Measurements from ENCODE around the gene KRT28.
A peak's percentile ranks its signal among the peaks of the same experiment; 100 is the strongest.
"Not testable (repeated sequence)": the region's sequence is repeated elsewhere in the genome, so short reads cannot be mapped to it uniquely, and the experiment has no call there.

KRT28 gene

DNA sequence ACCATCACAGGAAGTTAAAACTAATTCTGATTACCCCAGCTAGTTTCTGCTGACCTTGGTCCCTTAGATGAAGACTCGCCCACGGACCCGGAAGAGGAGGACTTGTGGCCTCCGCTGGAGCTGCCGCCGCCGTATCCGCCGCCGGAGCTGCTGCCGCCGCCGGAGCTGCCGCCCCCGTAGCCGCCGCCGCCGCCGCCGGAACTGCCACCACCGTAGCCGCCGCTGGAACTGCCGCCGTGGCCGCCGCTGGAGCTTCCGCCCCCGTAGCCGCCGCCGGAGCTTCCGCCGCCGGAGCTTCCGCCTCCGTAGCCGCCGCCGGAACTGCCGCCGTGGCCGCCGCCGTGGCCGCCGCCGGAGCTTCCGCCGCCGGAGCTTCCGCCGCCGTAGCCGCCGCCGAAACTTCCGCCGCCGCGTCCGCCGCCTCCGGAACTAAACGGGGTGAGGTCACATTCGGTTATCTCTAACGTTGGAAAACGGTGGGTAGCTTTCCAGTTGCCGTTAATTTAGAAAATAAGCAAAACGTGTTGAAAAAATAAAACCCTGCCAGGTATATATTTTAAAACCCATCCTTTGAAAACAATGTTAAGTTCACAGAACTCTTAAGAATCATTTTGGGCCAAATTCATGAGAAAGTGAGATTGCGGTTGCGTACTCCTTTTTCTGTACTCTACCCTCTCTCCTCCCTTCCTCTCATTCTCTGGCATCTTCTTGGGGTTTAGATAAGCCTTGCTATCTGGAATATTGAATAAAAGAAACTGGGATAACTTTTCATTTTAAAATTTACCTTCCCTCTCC lies 19.2 kb upstream of the KRT28 start:
- DNase-seq (ENCODE audit: low read depth in 2 of 2) = peak; percentile 70 to 78

- no peak for DNase-seq (ENCODE audit: low read depth in 2 of 2)
Observed at GRCh38 chr17:40818343-40818732, 18.6 kb upstream of the KRT28 start.

- no peak for DNase-seq (ENCODE audit: low read depth in 2 of 2)
Observed at GRCh38 chr17:40817103-40817682, 17.4 kb upstream of the KRT28 start.

- DNase-seq (ENCODE audit: low read depth in 2 of 2) = no peak
Observed at GRCh38 chr17:40816569-40816968, 16.8 kb upstream of the KRT28 start.

- DNase-seq (ENCODE audit: low read depth in 2 of 2) = no peak
Observed at GRCh38 chr17:40815381-40815780, 15.6 kb upstream of the KRT28 start.

DNA sequence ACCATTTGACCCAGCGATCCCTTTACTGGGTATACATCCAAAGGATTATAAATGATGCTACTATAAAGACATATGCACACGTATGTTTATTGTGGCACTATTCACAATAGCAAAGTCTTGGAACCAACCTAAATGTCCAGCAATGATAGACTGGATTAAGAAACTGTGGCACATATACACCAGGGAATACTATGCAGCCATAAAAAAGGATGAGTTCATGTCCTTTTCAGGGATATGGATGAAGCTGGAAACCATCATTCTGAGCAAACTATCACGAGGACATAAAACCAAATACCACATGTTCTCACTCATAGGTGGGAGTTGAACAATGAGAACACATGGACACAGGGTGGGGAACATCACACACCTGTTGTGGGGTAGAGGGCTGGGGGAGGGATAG lies 14.9 kb upstream of the KRT28 start:
- DNase-seq (ENCODE audit: low read depth in 2 of 2) = not testable (repeated sequence)

DNA sequence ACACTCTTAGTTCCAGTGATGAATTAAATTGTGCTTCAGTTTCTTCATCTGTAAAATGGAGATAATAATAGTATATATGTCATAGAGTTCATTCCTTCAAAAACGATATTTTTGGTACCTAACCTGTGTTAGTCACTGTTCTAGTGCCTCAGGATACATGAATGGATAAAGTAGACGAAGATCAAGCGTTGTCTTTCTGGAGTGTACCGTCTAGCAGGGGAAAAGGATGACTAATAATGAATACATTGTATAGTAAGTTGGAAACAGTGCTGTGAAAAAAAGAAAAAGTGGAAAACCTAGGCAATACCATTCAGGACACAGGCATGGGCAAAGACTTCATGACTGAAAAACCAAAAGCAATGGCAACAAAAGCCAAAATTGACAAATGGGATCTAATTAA lies 14.0 kb upstream of the KRT28 start:
- no peak for DNase-seq (ENCODE audit: low read depth in 2 of 2)

- DNase-seq (ENCODE audit: low read depth in 2 of 2) = no peak
Observed at GRCh38 chr17:40812639-40813038, 12.9 kb upstream of the KRT28 start.

DNA sequence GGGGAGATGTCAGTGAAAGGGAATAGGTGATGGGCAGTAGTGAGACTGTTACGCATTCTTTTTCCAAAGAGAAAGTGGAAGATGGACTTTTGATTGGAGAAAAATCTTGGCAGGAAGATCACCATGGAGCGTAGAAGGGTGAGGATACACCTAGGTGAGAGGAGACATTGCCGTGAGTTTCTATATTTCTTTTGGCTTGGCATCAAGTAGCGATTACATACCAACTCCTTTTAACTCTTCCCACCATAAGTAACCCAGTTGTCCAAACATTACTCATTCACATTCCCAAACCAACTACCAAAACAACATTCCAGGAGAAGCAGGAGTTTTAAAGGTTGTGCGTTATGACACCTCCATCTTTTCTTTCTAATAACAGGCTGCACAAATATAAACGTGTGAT lies 10.7 kb upstream of the KRT28 start:
- DNase-seq (ENCODE audit: low read depth in 2 of 2) = no peak

DNA sequence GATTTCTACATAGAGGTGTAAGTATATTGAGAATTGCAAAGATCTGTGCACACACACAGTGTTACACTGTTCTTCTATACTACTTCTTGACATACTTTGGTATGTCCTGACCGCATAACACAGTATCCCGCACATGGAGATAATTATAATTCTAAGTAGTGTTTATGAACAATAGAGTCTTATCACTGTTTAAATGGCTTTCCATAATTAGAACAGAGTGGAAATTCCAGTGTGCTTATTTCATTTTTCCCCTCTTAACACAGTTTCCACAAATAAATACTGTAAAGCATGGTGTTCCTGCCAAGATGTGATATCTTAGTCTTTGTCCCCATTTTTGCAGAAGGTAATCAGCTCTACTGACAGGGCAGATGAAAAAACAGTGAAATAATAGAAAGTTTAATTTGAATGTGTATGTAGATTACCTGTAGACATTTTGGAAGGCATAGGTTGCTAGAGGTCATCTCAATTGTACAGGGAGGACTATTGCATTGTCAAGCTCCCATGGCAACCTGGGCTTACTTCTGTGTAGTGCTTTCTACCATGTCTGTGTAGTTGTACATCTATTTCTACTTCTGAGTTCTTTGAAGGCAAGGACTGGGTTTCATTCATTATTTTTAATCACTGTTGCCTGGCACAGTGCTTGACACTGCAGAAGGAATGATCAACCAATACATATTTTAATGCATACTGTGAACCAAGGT lies 10.1 kb upstream of the KRT28 start:
- no peak for DNase-seq (ENCODE audit: low read depth in 2 of 2)

- DNase-seq (ENCODE audit: low read depth in 2 of 2) = no peak
Observed at GRCh38 chr17:40806131-40806530, 6.4 kb upstream of the KRT28 start.

DNA sequence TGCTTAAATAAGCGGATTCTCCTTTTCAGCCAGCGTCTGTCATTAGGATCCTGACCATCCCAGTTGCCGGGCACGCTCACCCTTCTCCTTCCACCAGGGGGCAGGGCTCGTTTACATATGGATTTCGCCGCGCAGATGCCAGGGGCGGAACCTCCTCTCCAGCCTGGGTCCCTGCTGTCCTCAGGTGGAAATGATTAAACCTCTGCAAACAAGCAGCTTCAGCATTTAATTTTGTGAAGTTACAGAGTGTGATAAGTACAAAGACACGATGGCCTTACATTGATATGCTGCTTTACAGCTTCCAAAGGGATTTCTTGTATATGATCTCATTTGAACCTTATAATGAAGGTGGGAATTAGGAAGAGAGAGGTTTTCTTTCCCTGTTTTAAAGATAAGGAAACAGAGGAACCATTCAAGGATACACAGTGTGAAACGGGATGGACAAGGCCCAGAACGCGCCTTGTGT lies 3.9 kb upstream of the KRT28 start:
- peak; percentile 41 to 59 for DNase-seq (ENCODE audit: low read depth in 2 of 2)

DNA sequence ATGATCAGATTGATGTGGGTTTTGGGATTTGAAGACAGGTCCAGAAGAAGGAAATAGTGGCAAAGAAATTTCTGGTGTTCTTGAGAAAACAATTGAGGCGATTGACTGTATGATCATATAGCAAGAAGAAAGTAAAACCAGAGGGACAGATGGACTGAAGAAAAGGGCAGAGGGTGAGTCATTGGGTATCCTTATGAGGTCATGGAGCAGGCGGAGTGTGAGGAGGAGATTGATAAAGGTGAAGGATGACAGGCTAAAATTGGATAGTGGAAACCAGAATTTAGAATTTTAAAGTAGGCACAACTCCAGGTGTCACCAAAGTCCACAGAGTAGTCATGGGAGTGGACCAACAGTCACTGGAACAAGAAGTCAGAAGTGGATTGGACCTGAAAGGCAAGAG lies 1.4 kb upstream of the KRT28 start:
- no peak for DNase-seq (ENCODE audit: low read depth in 2 of 2)

- DNase-seq (ENCODE audit: low read depth in 2 of 2) = no peak
Observed at GRCh38 chr17:40800381-40800780, 622 bp upstream of the KRT28 start.

- no peak for DNase-seq (ENCODE audit: low read depth in 2 of 2)
Observed at GRCh38 chr17:40796846-40797245, 2.9 kb downstream of the KRT28 start.

- no peak for DNase-seq (ENCODE audit: low read depth in 2 of 2)
Observed at GRCh38 chr17:40795019-40795667, 4.6 kb downstream of the KRT28 start.

DNA sequence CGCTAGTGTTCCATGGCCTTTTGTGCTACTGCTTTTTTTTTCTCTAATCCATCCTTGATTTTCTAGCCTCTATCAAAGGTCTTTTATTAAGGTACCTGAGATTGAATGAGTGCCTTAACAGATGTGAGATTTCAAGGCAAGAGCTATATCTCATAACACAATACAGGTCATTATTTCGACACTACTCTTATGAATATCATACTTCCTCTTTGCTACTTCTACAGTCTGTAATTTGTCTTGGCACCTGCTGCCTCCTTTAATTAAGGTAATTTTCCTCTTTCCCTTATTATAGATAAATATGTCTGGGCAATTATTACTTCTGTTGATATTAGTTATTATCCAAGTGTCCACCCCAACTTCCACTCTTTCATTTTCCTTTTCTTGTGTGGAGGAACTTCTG lies 5.3 kb downstream of the KRT28 start:
- DNase-seq (ENCODE audit: low read depth in 2 of 2) = no peak

- no peak for DNase-seq (ENCODE audit: low read depth in 2 of 2)
Observed at GRCh38 chr17:40793832-40794231, 5.9 kb downstream of the KRT28 start.

- DNase-seq (ENCODE audit: low read depth in 2 of 2) = no peak
Observed at GRCh38 chr17:40791787-40792436, 7.8 kb downstream of the KRT28 start.

DNA sequence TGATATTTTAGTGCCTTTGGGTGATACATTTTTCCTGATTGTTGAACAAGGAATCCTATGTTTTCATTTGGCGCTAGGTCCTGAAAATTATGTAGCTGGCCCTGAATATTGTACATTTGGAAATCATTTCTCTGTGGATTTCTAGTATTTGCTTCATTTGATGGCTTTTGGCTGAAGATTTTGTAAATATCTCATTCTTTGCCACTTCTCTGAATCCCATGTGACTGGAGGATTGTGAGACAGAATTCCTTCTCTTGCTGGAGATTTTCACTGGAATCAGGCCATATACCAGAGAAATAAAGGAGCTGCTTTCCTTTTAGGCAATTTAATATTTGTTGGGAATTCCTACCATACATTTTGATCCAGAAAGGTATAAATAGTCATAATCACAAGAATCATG lies 8.6 kb downstream of the KRT28 start:
- no peak for DNase-seq (ENCODE audit: low read depth in 2 of 2)

- no peak for DNase-seq (ENCODE audit: low read depth in 2 of 2)
Observed at GRCh38 chr17:40782450-40782849, 17.3 kb downstream of the KRT28 start, which contains the start of gene KRT27. Gene KRT27, minus strand, starts transcription at chr17:40782550. Its CDS starts 57 bp downstream, at chr17:40782493.
